GM12878 (cell line): ENCODE results near the gene FYTTD1. TPM values are rescaled to one million over a fixed set of nuclear protein-coding genes. Genes with fewer than 3 reads are reported as not detected.

Source experiments
- ATAC-seq: fragments of 200-7000 bp; cut with Tn5 transposase; 3 replicates; pipeline ENCODE4 v1.9.1; 2020; ENCODE audit warnings: mild to moderate bottlenecking, moderate library complexity
- BruUV-seq: library from RNA; stranded (reverse); fragments of 400-500 nt; replicated peaks from 2 replicates; lab custom pipeline; 2021; lab: Mats Ljungman, UMichigan
- CTCF ChIA-PET: fragments of 300-600 bp; sonication (Branson Sonifier 250); formaldehyde crosslinking; extraction: SDS; loops from one replicate; lab custom pipeline; 2021; ENCODE audit warnings: inconsistent platforms; lab: Yijun Ruan, JAX
- POLR2A ChIA-PET: fragments of 350-600 bp; formaldehyde crosslinking; extraction: SDS; loops from one replicate; lab custom pipeline; 2021; ENCODE audit warnings: inconsistent platforms; lab: Charles Lee
- RAD21 ChIA-PET: fragments of 300-600 bp; sonication (Branson Sonifier 250); formaldehyde crosslinking; loops from one replicate; lab custom pipeline; 2023; ENCODE audit warnings: antibody characterized with exemption; ENCODE audit not compliant: unreplicated experiment; lab: Charles Lee
- SMC1A ChIA-PET: fragments of 300-600 bp; sonication (Branson Sonifier 250); formaldehyde crosslinking; loops from one replicate; lab custom pipeline; 2023; ENCODE audit not compliant: unreplicated experiment, uncharacterized antibody; lab: Charles Lee
- DNase-seq: peaks from one replicate; pipeline ENCODE4 v3.0.0-alpha.2; 2011; ENCODE audit warnings: low read depth, low spot score
- FAIRE-seq: peaks from 3 replicates; lab custom pipeline; 2011; peaks lifted over from hg19 to GRCh38; lab: Jason Lieb, UNC
- H2AFZ ChIP-seq: 2 replicates; pipeline ENCODE4 v1.6.0; 2011; ENCODE audit warnings: low read depth, low read length, control low read depth; ENCODE audit not compliant: control insufficient read depth
- H3K27ac ChIP-seq: 2 replicates; pipeline ENCODE4 v1.5.1; 2011; ENCODE audit warnings: control low read depth; ENCODE audit not compliant: control insufficient read depth, insufficient read depth
- H3K27me3 ChIP-seq, 2 experiments: replicated peaks in 1 of 2; 2 replicates each; pipeline versions ENCODE4 v1.6.0 to v1.6.1; 2011; ENCODE audit warnings: low read length in 1 of 2; ENCODE audit not compliant: control insufficient read depth in 2 of 2, insufficient read depth in 2 of 2
- H3K36me3 ChIP-seq, 2 experiments: 2 replicates each; pipeline ENCODE4 v1.5.1; 2011; ENCODE audit warnings: low read length in 1 of 2; ENCODE audit not compliant: control insufficient read depth in 2 of 2, insufficient read depth in 2 of 2
- H3K4me1 ChIP-seq: 2 replicates; pipeline ENCODE4 v1.6.1; 2011; ENCODE audit warnings: mild to moderate bottlenecking, low read length, moderate library complexity, mixed read lengths; ENCODE audit not compliant: control insufficient read depth, insufficient read depth
- H3K4me2 ChIP-seq: 2 replicates; pipeline ENCODE4 v1.6.0; 2011; ENCODE audit warnings: control low read depth; ENCODE audit not compliant: control insufficient read depth, insufficient read depth
- H3K4me3 ChIP-seq: fragments of 200-600 bp; sonication (generic); 2 replicates; pipeline ENCODE4 v1.5.1; 2016
- H3K79me2 ChIP-seq: 2 replicates; pipeline ENCODE4 v1.6.0; 2011; ENCODE audit warnings: low read length; ENCODE audit not compliant: control insufficient read depth, insufficient read depth
- H3K9ac ChIP-seq: 2 replicates; pipeline ENCODE4 v1.8.0; 2011; ENCODE audit warnings: low read length, control low read depth, mixed read lengths; ENCODE audit not compliant: control insufficient read depth, insufficient read depth
- H3K9me3 ChIP-seq: replicated peaks from 3 replicates; pipeline ENCODE4 v1.5.1; 2011; ENCODE audit warnings: mild to moderate bottlenecking, low read length; ENCODE audit not compliant: control insufficient read depth, insufficient read depth
- H4K20me1 ChIP-seq: 2 replicates; pipeline ENCODE4 v1.6.0; 2011; ENCODE audit not compliant: control insufficient read depth, insufficient read depth
- BACH1 ChIP-seq: fragments of 450-650 bp; IDR thresholded peaks from 2 replicates; pipeline ENCODE4 v1.6.1; 2017; ENCODE audit warnings: mild to moderate bottlenecking, borderline replicate concordance
- CEBPB ChIP-seq, 2 experiments: fragments of 150-350 bp in 1 of 2; IDR thresholded peaks; 2 replicates each; pipeline ENCODE4 v1.6.1; 2012 to 2014; ENCODE audit warnings: low read depth in 2 of 2, low read length in 2 of 2, borderline replicate concordance in 1 of 2, inconsistent platforms in 1 of 2
- LARP7 ChIP-seq: fragments of 450-650 bp; IDR thresholded peaks from 2 replicates; pipeline ENCODE4 v1.6.1; 2017; ENCODE audit warnings: mild to moderate bottlenecking
- MEF2A ChIP-seq: IDR thresholded peaks from 2 replicates; pipeline ENCODE4 v1.6.1; 2011; ENCODE audit warnings: low read depth, mild to moderate bottlenecking, low read length, moderate library complexity; ENCODE audit not compliant: insufficient read depth
- NBN ChIP-seq: fragments of 450-650 bp; IDR thresholded peaks from 2 replicates; pipeline ENCODE4 v1.6.1; 2016
- NFYA ChIP-seq: IDR thresholded peaks from 2 replicates; pipeline ENCODE4 v1.6.1; 2011; ENCODE audit warnings: low read depth, mild to moderate bottlenecking, low read length, improper control_type of control experiment, borderline replicate concordance
- PML ChIP-seq: IDR thresholded peaks from 2 replicates; pipeline ENCODE4 v1.6.1; 2012; ENCODE audit warnings: low read length, inconsistent platforms
- POLR2A ChIP-seq: IDR thresholded peaks from 2 replicates; pipeline ENCODE4 v1.6.1; 2011; ENCODE audit warnings: low read depth, mild to moderate bottlenecking, low read length
- RAD51 ChIP-seq: fragments of 450-650 bp; IDR thresholded peaks from 2 replicates; pipeline ENCODE4 v1.6.1; 2016; ENCODE audit warnings: moderate library complexity, mild to moderate bottlenecking, inconsistent platforms
- SMAD5 ChIP-seq: IDR thresholded peaks from 2 replicates; pipeline ENCODE4 v1.6.1; 2016; ENCODE audit warnings: antibody characterized with exemption, low read depth
- SMARCA5 ChIP-seq: fragments of 450-650 bp; IDR thresholded peaks from 2 replicates; pipeline ENCODE4 v1.6.1; 2017; ENCODE audit warnings: mild to moderate bottlenecking
- SRF ChIP-seq, 2 experiments: IDR thresholded peaks; 2 replicates each; pipeline ENCODE4 v1.6.1; 2011; ENCODE audit warnings: low read depth in 2 of 2, low read length in 2 of 2, mild to moderate bottlenecking in 1 of 2, moderate library complexity in 1 of 2
- TCF12 ChIP-seq: IDR thresholded peaks from 2 replicates; pipeline ENCODE4 v1.6.1; 2011; ENCODE audit warnings: low read depth, mild to moderate bottlenecking, low read length
- ZNF622 ChIP-seq: fragments of 450-650 bp; IDR thresholded peaks from 2 replicates; pipeline ENCODE4 v1.6.1; 2017; ENCODE audit warnings: mild to moderate bottlenecking, inconsistent platforms
- WGBS: methylation state at CpG from one replicate; pipeline ENCODE4 v1.1.6; 2016; ENCODE audit warnings: low lambda C conversion rate; ENCODE audit not compliant: insufficient replicate concordance, insufficient coverage; ENCODE audit errors: missing lambda C conversion rate; 5-methylcytosine and 5-hydroxymethylcytosine counted together
- in situ Hi-C: fragments of 300-500 bp; cut with MboI; formaldehyde crosslinking; loops from 9 replicates; pipeline ENCODE4 v1.14.3; 2018; ENCODE audit warnings: mixed read lengths
- intact Hi-C: fragments of 100-400 bp; cut with micrococcal nuclease; formaldehyde crosslinking; loops from one replicate; pipeline ENCODE4 v1.14.2; 2022; ENCODE audit not compliant: unreplicated experiment
- polyA plus RNA-seq, 11 experiments: library from polyadenylated mRNA; depleted of rRNA in 4 of 11; unstranded in 6 of 11; stranded (reverse) in 5 of 11; fragments of >200 nt; fragmentation: Nextera tagmentation in 4 of 11; fragmentation: Illumina TruSeq in 1 of 11; extraction: Ambion mirVana in 4 of 11; extraction: Trizol in 1 of 11; gene quantifications; 1 replicate in 1 of 11; 2 replicates in 10 of 11; pipeline versions ENCODE4 v1.2.1 to v1.2.3, GENCODE V29; 2011 to 2016; ENCODE audit warnings: inconsistent platforms in 2 of 11, missing spikeins in 2 of 11, low read depth in 1 of 11
- total RNA-seq, 4 experiments: library from RNA; depleted of rRNA in 3 of 4; stranded (reverse); fragments of >200 nt in 3 of 4; fragmentation: Illumina TruSeq in 1 of 4; extraction: Trizol in 1 of 4; gene quantifications; 2 replicates each; pipeline versions ENCODE4 v1.2.1 to v1.2.3, GENCODE V29; 2013 to 2021
- TF ChIP-seq, protein P1 (sequence below): fragments of 450-650 bp; IDR thresholded peaks from 2 replicates; pipeline ENCODE4 v1.6.1; 2017; ENCODE audit warnings: borderline replicate concordance
- TF ChIP-seq, protein P2 (sequence below): IDR thresholded peaks from 2 replicates; pipeline ENCODE4 v1.6.1; 2011; ENCODE audit warnings: borderline replicate concordance, low read depth, mild to moderate bottlenecking, moderate library complexity, mixed read lengths, low read length; ENCODE audit not compliant: insufficient read depth; ENCODE audit errors: extremely low read length
- TF ChIP-seq, protein P3 (sequence below): fragments of 450-650 bp; conservative IDR thresholded peaks from 2 replicates; pipeline ENCODE4 v1.6.1; 2017; ENCODE audit warnings: mild to moderate bottlenecking, moderate library complexity
- TF ChIP-seq, protein P4 (sequence below): fragments of 450-650 bp; IDR thresholded peaks from 2 replicates; pipeline ENCODE4 v1.6.1; 2016; ENCODE audit warnings: mild to moderate bottlenecking

FYTTD1 gene
- total and polyA plus RNA-seq, 10 of the 15 experiments (the other 5 are each of a cell fraction or from before 2014, with no cell fraction given) = 25.5 to 101 (median 59.4) TPM

- Histone ChIP-seq H3K9ac (no peak overlapping the region), H3K9me3 (no peaks in the 10 kb centered on the region), H3K27ac (no peak overlapping the region), H2AFZ (no peak overlapping the region), H3K4me3 (no peak overlapping the region), H3K27me3 (no peaks in the 10 kb centered on the region), H3K4me2 (no peak overlapping the region), H4K20me1 (no peaks in the 10 kb centered on the region), H3K4me1 (peaks cover 15% of the 10 kb centered on the region), H3K36me3 (no peaks in the 10 kb centered on the region), H3K79me2 (peaks cover 20% of the 10 kb centered on the region)
- no TSS peak for BruUV-seq
- 96% methylated on average over 3 of the region's 3 CpGs for WGBS
- ChIA-PET RAD21 (interaction anchor here (1.0 to 1.3 kb wide), 4 partner anchors 9 to 53 kb away, joined by 3 to 5 read pairs (median 4); partner anchors contain the start of gene RUBCN), CTCF (interaction anchor here (0.8 to 1.7 kb wide), 3 partner anchors 11 to 147 kb away, joined by 4 to 5 read pairs (median 4); no protein-coding TSS in a partner anchor), POLR2A (interaction anchor here (0.9 to 2.8 kb wide), 5 partner anchors 8 to 72 kb away, joined by 3 to 14 read pairs (median 3); partner anchors contain the start of gene RUBCN), SMC1A (interaction anchor here (0.6 to 2.5 kb wide), 9 partner anchors 8 to 1314 kb away, joined by 3 to 13 read pairs (median 3); partner anchors contain the start of gene UBXN7)
- in situ Hi-C loops = no loop called here
- DNase-seq = no peak
- intact Hi-C loops = no loop called here
- no peak for FAIRE-seq
- TF ChIP-seq, protein P1, sequence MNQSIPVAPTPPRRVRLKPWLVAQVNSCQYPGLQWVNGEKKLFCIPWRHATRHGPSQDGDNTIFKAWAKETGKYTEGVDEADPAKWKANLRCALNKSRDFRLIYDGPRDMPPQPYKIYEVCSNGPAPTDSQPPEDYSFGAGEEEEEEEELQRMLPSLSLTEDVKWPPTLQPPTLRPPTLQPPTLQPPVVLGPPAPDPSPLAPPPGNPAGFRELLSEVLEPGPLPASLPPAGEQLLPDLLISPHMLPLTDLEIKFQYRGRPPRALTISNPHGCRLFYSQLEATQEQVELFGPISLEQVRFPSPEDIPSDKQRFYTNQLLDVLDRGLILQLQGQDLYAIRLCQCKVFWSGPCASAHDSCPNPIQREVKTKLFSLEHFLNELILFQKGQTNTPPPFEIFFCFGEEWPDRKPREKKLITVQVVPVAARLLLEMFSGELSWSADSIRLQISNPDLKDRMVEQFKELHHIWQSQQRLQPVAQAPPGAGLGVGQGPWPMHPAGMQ = no peak
- TF ChIP-seq, protein P2, sequence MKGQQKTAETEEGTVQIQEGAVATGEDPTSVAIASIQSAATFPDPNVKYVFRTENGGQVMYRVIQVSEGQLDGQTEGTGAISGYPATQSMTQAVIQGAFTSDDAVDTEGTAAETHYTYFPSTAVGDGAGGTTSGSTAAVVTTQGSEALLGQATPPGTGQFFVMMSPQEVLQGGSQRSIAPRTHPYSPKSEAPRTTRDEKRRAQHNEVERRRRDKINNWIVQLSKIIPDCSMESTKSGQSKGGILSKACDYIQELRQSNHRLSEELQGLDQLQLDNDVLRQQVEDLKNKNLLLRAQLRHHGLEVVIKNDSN = no peak
- TF ChIP-seq NFYA (no peak), RAD51 (no peak), LARP7 (no peak), BACH1 (no peak), SMAD5 (no peak), CEBPB (IDR thresholded peaks at IDR 0.05; ENCODE audit: borderline replicate concordance in 1 of 2, low read depth in 2 of 2, low read length in 2 of 2) (no peak), POLR2A (no peak), TCF12 (no peak), SRF (IDR thresholded peaks at IDR 0.05; ENCODE audit: low read depth in 2 of 2, low read length in 2 of 2) (no peak), SMARCA5 (no peak), NBN (no peak), PML (no peak), ZNF622 (no peak), MEF2A (no peak)
- TF ChIP-seq, protein P3, sequence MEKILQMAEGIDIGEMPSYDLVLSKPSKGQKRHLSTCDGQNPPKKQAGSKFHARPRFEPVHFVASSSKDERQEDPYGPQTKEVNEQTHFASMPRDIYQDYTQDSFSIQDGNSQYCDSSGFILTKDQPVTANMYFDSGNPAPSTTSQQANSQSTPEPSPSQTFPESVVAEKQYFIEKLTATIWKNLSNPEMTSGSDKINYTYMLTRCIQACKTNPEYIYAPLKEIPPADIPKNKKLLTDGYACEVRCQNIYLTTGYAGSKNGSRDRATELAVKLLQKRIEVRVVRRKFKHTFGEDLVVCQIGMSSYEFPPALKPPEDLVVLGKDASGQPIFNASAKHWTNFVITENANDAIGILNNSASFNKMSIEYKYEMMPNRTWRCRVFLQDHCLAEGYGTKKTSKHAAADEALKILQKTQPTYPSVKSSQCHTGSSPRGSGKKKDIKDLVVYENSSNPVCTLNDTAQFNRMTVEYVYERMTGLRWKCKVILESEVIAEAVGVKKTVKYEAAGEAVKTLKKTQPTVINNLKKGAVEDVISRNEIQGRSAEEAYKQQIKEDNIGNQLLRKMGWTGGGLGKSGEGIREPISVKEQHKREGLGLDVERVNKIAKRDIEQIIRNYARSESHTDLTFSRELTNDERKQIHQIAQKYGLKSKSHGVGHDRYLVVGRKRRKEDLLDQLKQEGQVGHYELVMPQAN = no peak
- TF ChIP-seq, protein P4, sequence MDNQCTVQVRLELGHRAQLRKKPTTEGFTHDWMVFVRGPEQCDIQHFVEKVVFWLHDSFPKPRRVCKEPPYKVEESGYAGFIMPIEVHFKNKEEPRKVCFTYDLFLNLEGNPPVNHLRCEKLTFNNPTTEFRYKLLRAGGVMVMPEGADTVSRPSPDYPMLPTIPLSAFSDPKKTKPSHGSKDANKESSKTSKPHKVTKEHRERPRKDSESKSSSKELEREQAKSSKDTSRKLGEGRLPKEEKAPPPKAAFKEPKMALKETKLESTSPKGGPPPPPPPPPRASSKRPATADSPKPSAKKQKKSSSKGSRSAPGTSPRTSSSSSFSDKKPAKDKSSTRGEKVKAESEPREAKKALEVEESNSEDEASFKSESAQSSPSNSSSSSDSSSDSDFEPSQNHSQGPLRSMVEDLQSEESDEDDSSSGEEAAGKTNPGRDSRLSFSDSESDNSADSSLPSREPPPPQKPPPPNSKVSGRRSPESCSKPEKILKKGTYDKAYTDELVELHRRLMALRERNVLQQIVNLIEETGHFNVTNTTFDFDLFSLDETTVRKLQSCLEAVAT = no peak
- no peak for ATAC-seq
These were observed 3.5 kb upstream of the FYTTD1 start for GRCh38 chr3:197746209-197746608.
